ENCODE measurements around the gene PACSIN2. TPM values are rescaled to one million over a fixed set of nuclear protein-coding genes. Genes with fewer than 3 reads are reported as not detected.

Gene PACSIN2
- total RNA-seq, 1 donor from 2014 or later: 63.0 TPM

- no peak for TF ChIP-seq CTCF (conservative IDR thresholded peaks at IDR 0.05; ENCODE audit: low read depth, low read length)
- DNase-seq (ENCODE audit: low read depth): no peak
- no peak overlapping the region for H3K4me3 ChIP-seq (ENCODE audit: low read depth, low read length)
Observed at GRCh38 chr22:42825796-42826195, 189.2 kb downstream of the PACSIN2 start.

- no peak overlapping the region for H3K4me3 ChIP-seq (ENCODE audit: low read depth, low read length)
- no peak for DNase-seq (ENCODE audit: low read depth)
Observed at GRCh38 chr22:42821386-42821785, 193.6 kb downstream of the PACSIN2 start.

GRCh38 chr22:42820045-42820763, 194.7 kb downstream of the PACSIN2 start:
- no peak for DNase-seq (ENCODE audit: low read depth)
- no peak overlapping the region for H3K4me3 ChIP-seq (ENCODE audit: low read depth, low read length)
- TF ChIP-seq CTCF (conservative IDR thresholded peaks at IDR 0.05; ENCODE audit: low read depth, low read length): peak; percentile 57

More at GRCh38 chr22:42821386-42821785, 193.6 kb downstream of the PACSIN2 start:
- TF ChIP-seq CTCF (conservative IDR thresholded peaks at IDR 0.05; ENCODE audit: low read depth, low read length): no peak

Other genes starting within 250 kb of the PACSIN2 start
- gene ARFGAP3, start 157.9 kb downstream of the PACSIN2 start, total RNA-seq: 50.1 and 62.2 TPM in 2 replicates
- 5.9 and 8.9 TPM in 2 replicates for gene TTLL1, start 74.2 kb upstream of the PACSIN2 start, total RNA-seq
- 12.4 and 18.3 TPM in 2 replicates for gene BIK, start 95.6 kb upstream of the PACSIN2 start, total RNA-seq
- 31.9 and 45.4 TPM in 2 replicates for gene MCAT, start 128.2 kb upstream of the PACSIN2 start, total RNA-seq
- 524 and 536 TPM in 2 replicates for gene TSPO, start 136.4 kb upstream of the PACSIN2 start, total RNA-seq
- 91.8 and 104 TPM in 2 replicates for gene TTLL12, start 172.0 kb upstream of the PACSIN2 start, total RNA-seq